ENCODE measurements around the gene TRPM2. TPM values are rescaled to one million over a fixed set of nuclear protein-coding genes. Genes with fewer than 3 reads are reported as not detected.
A peak's percentile ranks its signal among the peaks of the same experiment; 100 is the strongest.

Gene TRPM2
- total and polyA plus RNA-seq, 2 of the 8 experiments (the other 6 are each of a cell fraction or from before 2014, with no cell fraction given): 0.27 to 0.28 TPM

DNA sequence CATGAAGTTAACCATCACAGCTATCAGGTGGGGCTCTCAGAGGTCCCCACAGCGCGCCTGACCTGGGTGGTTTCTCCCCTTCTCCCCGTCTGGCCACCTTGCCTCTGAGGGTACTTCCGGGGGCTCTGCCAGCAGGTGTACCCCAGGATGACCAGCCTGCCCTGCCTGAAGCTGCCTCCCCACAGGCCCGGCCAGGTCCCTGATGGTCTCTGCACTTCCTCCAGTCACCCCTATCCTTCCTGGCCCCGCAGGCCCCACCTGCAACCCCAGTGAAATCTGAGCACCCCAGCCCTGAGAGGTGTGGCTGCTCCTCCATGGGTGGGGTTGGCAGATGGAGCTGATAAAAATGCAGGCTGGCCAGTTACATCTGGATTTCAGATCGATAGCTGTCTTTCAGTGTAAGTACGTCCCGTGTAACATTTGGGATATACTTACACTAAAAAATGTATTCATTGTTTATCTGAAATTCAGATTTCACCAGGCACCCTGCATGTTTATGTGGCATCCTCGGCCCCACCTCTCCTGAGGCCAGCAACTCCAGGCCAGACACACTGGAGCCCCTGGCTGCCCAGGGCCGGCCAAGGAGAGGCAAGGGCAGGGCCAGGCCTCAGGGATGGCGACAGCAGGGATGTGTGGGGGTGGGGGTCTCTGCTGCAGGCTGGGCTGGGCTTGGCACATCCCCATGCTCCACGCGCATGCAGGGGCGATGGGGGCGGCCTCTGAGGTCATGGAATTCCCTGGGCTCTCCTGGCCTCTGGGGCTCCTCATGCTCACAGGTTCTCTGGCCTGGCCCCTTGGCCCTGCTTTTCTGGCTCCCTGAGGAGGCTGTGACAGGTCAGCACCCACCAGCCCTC is 127.0 kb downstream of the TRPM2 start:
- Histone ChIP-seq H3K79me2 (ENCODE audit: control insufficient read depth in 1 of 2, insufficient read depth in 2 of 2, low read length in 2 of 2) (no peaks in the 10 kb centered on the region), H3K79me1 (ENCODE audit: low read depth, low read length) (no peaks in the 10 kb centered on the region), H3K23ac (ENCODE audit: insufficient read length) (no peak overlapping the region), H3K4ac (replicated peaks; ENCODE audit: insufficient read length, low read depth, low read length) (no peak overlapping the region), H3K27me3 (replicated peaks in 1 of 4; ENCODE audit: control insufficient read depth in 3 of 4, extremely low read depth in 1 of 4, insufficient read depth in 3 of 4, low read length in 3 of 4) (no peaks in the 10 kb centered on the region; a peak in 1 of 7 replicates), H3K14ac (ENCODE audit: insufficient read length) (no peak overlapping the region), H3K4me1 (replicated peaks in 1 of 4; ENCODE audit: control insufficient read depth in 3 of 4, insufficient read depth in 4 of 4, low read length in 3 of 4) (peaks cover 0 to 3% (median 0%) of the 10 kb centered on the region in 4 experiments; a peak in 3 of 7 replicates), H2BK5ac (ENCODE audit: low read depth, low read length) (no peak overlapping the region), H3K56ac (replicated peaks; ENCODE audit: insufficient read length, low read depth, low read length) (no peak overlapping the region), H3K9me3 (ENCODE audit: insufficient read depth in 2 of 2, low read depth in 1 of 2, low read length in 1 of 2) (no peaks in the 10 kb centered on the region), H3K36me3 (ENCODE audit: control insufficient read depth in 2 of 4, insufficient read depth in 4 of 4, low read length in 3 of 4) (no peaks in the 10 kb centered on the region), H2BK20ac (ENCODE audit: low read length) (no peak overlapping the region), H3K23me2 (ENCODE audit: low read depth, low read length) (no peaks in the 10 kb centered on the region), H3K18ac (ENCODE audit: extremely low read depth, low read length) (no peak overlapping the region), H2BK120ac (replicated peaks; ENCODE audit: low read depth, low read length) (no peak overlapping the region), H4K8ac (ENCODE audit: extremely low read depth, insufficient read depth, low read length) (no peak overlapping the region), H2AK5ac (ENCODE audit: low read depth, low read length) (no peak overlapping the region), H3K27ac (ENCODE audit: low read depth, low read length) (no peak overlapping the region), H4K5ac (ENCODE audit: insufficient read length, low read depth, low read length) (no peak overlapping the region), H3K9ac (replicated peaks in 1 of 4; ENCODE audit: extremely low read depth in 1 of 4, low read depth in 3 of 4, low read length in 3 of 4) (no peak overlapping the region), H4K91ac (replicated peaks; ENCODE audit: insufficient read length, low read length) (no peak overlapping the region), H2AFZ (ENCODE audit: low read length) (no peak overlapping the region), H2BK15ac (ENCODE audit: low read length) (no peak overlapping the region), H3K4me2 (ENCODE audit: insufficient read depth in 1 of 2, low read depth in 2 of 2, low read length in 2 of 2) (no peak overlapping the region), H4K20me1 (replicated peaks in 1 of 2; ENCODE audit: control insufficient read depth in 1 of 2, insufficient read depth in 2 of 2, low read length in 2 of 2) (no peaks in the 10 kb centered on the region), H2BK12ac (ENCODE audit: low read depth, low read length) (0 out of 2 replicates have a peak overlapping the region, but pooled peaks have one; percentile 27), H3K4me3 (ENCODE audit: extremely low read depth in 1 of 4, insufficient read depth in 2 of 4, low read depth in 3 of 4, low read length in 4 of 4) (no peak overlapping the region)
- 75% methylated on average over 16 of the region's 16 CpGs; no CpG with 5 or more reads in 1 of the 2 experiments for WGBS, 2 experiments (ENCODE audit: extremely low coverage in 1 of 2, insufficient coverage in 1 of 2, insufficient read length in 1 of 2, insufficient replicate concordance in 2 of 2, low coverage in 1 of 2, low lambda C conversion rate in 2 of 2, missing lambda C conversion rate in 1 of 2)
- ChIA-PET CTCF (ENCODE audit: partially characterized antibody) (interaction anchor here (0.6 to 2.9 kb wide), 24 partner anchors 9 to 313 kb away, joined by 3 to 20 read pairs (median 4); partner anchors contain the start of gene PFKL), POLR2A (ENCODE audit: partially characterized antibody) (interaction anchor here (0.6 to 0.7 kb wide), 3 partner anchors 42 to 179 kb away, joined by 3 to 4 read pairs (median 3); no protein-coding TSS in a partner anchor)
- FAIRE-seq: no peak
- no peak for DNase-seq (ENCODE audit: low read depth in 1 of 2, low spot score in 2 of 2)
- TF ChIP-seq TAF1 (IDR thresholded peaks at IDR 0.05; ENCODE audit: low read depth, low read length) (no peak), CTCF (IDR thresholded peaks at IDR 0.05; ENCODE audit: control extremely low read depth in 1 of 3, insufficient read depth in 1 of 3, low read depth in 1 of 3, low read length in 3 of 3) (no peak), POLR2AphosphoS5 (IDR thresholded peaks at IDR 0.05; ENCODE audit: low read depth, low read length) (no peak), RNF2 (IDR thresholded peaks at IDR 0.05; ENCODE audit: borderline replicate concordance, low read depth, low read length, missing control alignments, poor library complexity, severe bottlenecking) (no peak), CBX8 (IDR thresholded peaks at IDR 0.05; ENCODE audit: borderline replicate concordance, low read depth, low read length) (no peak), SAP30 (IDR thresholded peaks at IDR 0.05; ENCODE audit: insufficient read depth, insufficient replicate concordance, low read length) (no peak), EGR1 (IDR thresholded peaks at IDR 0.05; ENCODE audit: borderline replicate concordance, low read depth, low read length) (no peak), BACH1 (IDR thresholded peaks at IDR 0.05; ENCODE audit: low read length) (no peak), CEBPB (IDR thresholded peaks at IDR 0.05; ENCODE audit: low read depth, low read length) (no peak)

All from H1 (cell line).